ENCODE results near the gene MCMBP. TPM values are rescaled to one million over a fixed set of nuclear protein-coding genes. Genes with fewer than 3 reads are reported as not detected.

Gene MCMBP
- total RNA-seq, 1 experiment from 2014 or later, result 87.1 TPM

DNA sequence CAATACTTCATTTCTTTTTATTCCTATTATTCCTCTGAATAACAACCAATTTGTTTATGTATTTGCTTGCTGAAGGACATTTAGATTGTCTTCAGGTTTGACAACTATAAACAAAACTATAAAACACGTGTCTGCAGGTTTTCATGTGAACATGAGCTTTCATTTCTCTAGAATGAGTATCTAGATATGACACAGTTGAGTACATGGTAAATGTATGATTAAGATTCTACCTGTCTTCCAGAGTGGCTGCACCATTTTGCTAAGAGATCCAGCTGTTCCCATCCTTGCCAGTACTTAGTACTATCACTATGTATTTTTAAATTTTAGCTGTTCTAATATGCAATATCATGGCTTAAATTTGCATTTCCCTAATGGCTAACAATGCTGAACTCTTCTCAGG is 10.1 kb downstream of the MCMBP start:
- no peak overlapping the region for H3K18ac ChIP-seq (ENCODE audit: insufficient read length, low read depth, low read length)
- no peaks in the 10 kb centered on the region for H3K9me3 ChIP-seq (ENCODE audit: control insufficient read depth, low read depth, low read length)
- H3T11ph ChIP-seq (ENCODE audit: low read length), result no peak overlapping the region
- H3K79me1 ChIP-seq (ENCODE audit: insufficient read depth, low read depth, low read length, poor library complexity, severe bottlenecking), result peaks cover 5% of the 10 kb centered on the region
- Mint-ChIP-seq H3K4me1 (peaks cover 24 to 28% of the 10 kb centered on the region in 2 experiments), H3K27me3 (ENCODE audit: low read depth) (no peaks in the 10 kb centered on the region), H3K4me3 (no peak overlapping the region), H3K9me3 (peaks cover 14 to 16% of the 10 kb centered on the region in 2 experiments), H3K27ac (no peak overlapping the region), H3K36me3 (ENCODE audit: insufficient read depth in 1 of 3, low read depth in 3 of 3) (peaks cover 29 to 41% (median 37%) of the 10 kb centered on the region in 3 experiments)
- H4K20me1 ChIP-seq (ENCODE audit: control insufficient read depth, insufficient read depth, insufficient read length), result no peaks in the 10 kb centered on the region
- no peak overlapping the region for H2BK20ac ChIP-seq (ENCODE audit: low read depth, low read length, poor library complexity, severe bottlenecking)
- H3K27me3 ChIP-seq (ENCODE audit: insufficient read depth, low read length), result no peaks in the 10 kb centered on the region
- no peak overlapping the region for H3K23ac ChIP-seq (ENCODE audit: insufficient read length, low read depth, low read length)
- H3K79me2 ChIP-seq (ENCODE audit: insufficient read depth, low read length), result peaks cover 23% of the 10 kb centered on the region; the same call in 1 of the 2 replicates
- no peak overlapping the region for H4K91ac ChIP-seq (ENCODE audit: insufficient read length, low read depth, low read length)
- H3K56ac ChIP-seq (ENCODE audit: insufficient read length, low read depth, low read length), result no peak overlapping the region
- no CpG with 5 or more reads among the region's 1 CpG for WGBS (ENCODE audit: extremely low coverage, insufficient read length, low lambda C conversion rate)
- H2AK5ac ChIP-seq (ENCODE audit: insufficient read length, low read length), result no peak overlapping the region
- H4K8ac ChIP-seq (replicated peaks; ENCODE audit: insufficient read length, low read depth, low read length), result no peak overlapping the region
- H3K23me2 ChIP-seq (ENCODE audit: insufficient read length, low read depth, low read length, poor library complexity, severe bottlenecking), result no peaks in the 10 kb centered on the region
- TF ChIP-seq, protein P1, sequence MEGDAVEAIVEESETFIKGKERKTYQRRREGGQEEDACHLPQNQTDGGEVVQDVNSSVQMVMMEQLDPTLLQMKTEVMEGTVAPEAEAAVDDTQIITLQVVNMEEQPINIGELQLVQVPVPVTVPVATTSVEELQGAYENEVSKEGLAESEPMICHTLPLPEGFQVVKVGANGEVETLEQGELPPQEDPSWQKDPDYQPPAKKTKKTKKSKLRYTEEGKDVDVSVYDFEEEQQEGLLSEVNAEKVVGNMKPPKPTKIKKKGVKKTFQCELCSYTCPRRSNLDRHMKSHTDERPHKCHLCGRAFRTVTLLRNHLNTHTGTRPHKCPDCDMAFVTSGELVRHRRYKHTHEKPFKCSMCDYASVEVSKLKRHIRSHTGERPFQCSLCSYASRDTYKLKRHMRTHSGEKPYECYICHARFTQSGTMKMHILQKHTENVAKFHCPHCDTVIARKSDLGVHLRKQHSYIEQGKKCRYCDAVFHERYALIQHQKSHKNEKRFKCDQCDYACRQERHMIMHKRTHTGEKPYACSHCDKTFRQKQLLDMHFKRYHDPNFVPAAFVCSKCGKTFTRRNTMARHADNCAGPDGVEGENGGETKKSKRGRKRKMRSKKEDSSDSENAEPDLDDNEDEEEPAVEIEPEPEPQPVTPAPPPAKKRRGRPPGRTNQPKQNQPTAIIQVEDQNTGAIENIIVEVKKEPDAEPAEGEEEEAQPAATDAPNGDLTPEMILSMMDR (conservative IDR thresholded peaks at IDR 0.05), result no peak
- H3K27ac ChIP-seq (ENCODE audit: insufficient read length, low read depth, low read length), result no peak overlapping the region
- H2AFZ ChIP-seq (ENCODE audit: low read length), result no peak overlapping the region
- no peak overlapping the region for H2BK15ac ChIP-seq (ENCODE audit: low read depth, low read length)
- H2BK12ac ChIP-seq (ENCODE audit: insufficient read length, low read depth, low read length), result no peak overlapping the region
- H4K5ac ChIP-seq (ENCODE audit: insufficient read length, low read depth, low read length), result no peak overlapping the region
- no peak overlapping the region for H2BK120ac ChIP-seq (ENCODE audit: low read depth, low read length, poor library complexity, severe bottlenecking)
- H3K14ac ChIP-seq (ENCODE audit: insufficient read depth, low read length), result no peak overlapping the region
- H2BK5ac ChIP-seq (ENCODE audit: insufficient read length, low read length), result no peak overlapping the region
- H3K4ac ChIP-seq (ENCODE audit: low read depth, low read length), result no peak overlapping the region
- DNase-seq, result no peak
- H3K9ac ChIP-seq (ENCODE audit: extremely low read depth, insufficient read length, low read length), result no peak overlapping the region
- H3K4me2 ChIP-seq (ENCODE audit: insufficient read depth, insufficient read length, low read length), result no peak overlapping the region
- H3K4me1 ChIP-seq (ENCODE audit: insufficient read depth, low read length), result peaks cover 2% of the 10 kb centered on the region; the same call in 1 of the 2 replicates
